OCI-LY3 (cell line): ENCODE measurements around the gene GAPT.
A peak's percentile ranks its signal among the peaks of the same experiment; 100 is the strongest.

ENCODE experiments used
- H2AFZ ChIP-seq: fragments of 200-600, 300-600 bp; shearing (Covaris generic); 2 replicates; pipeline ENCODE4 v1.6.0; 2014; ENCODE audit warnings: antibody characterized with exemption, low read depth, low read length
- H3K27ac ChIP-seq: fragments of 200-600, 300-600 bp; sonication (generic); 2 replicates; pipeline ENCODE4 v1.5.1; 2014; ENCODE audit warnings: mild to moderate bottlenecking, low read length, moderate library complexity, mixed read lengths
- H3K27me3 ChIP-seq: fragments of 200-600, 300-600 bp; sonication (generic); 2 replicates; pipeline ENCODE4 v1.6.1; 2014; ENCODE audit warnings: low read depth, low read length, mixed read lengths
- H3K36me3 ChIP-seq: fragments of 200-600, 300-600 bp; sonication (generic); replicated peaks from 2 replicates; pipeline ENCODE3; 2014; ENCODE audit warnings: low read depth, low read length, mixed read lengths
- H3K4me1 ChIP-seq: fragments of 300-600, 200-600 bp; sonication (generic); 2 replicates; pipeline ENCODE4 v1.6.1; 2014; ENCODE audit warnings: low read length, mixed read lengths
- H3K4me2 ChIP-seq: fragments of 200-600, 300-600 bp; sonication (generic); 2 replicates; pipeline ENCODE4 v1.6.1; 2014; ENCODE audit warnings: low read length, mixed read lengths
- H3K4me3 ChIP-seq: fragments of 300-600, 200-600 bp; sonication (generic); 2 replicates; pipeline ENCODE4 v1.5.1; 2014; ENCODE audit warnings: antibody characterized with exemption, mild to moderate bottlenecking, low read length, moderate library complexity
- H3K79me2 ChIP-seq: fragments of 300-600, 200-600 bp; shearing (Covaris generic); 2 replicates; pipeline ENCODE4 v1.6.1; 2014; ENCODE audit warnings: mild to moderate bottlenecking, low read length, mixed read lengths
- H3K9ac ChIP-seq: fragments of 300-600, 200-600 bp; shearing (Covaris generic); 2 replicates; pipeline ENCODE4 v1.6.0; 2014; ENCODE audit warnings: mild to moderate bottlenecking, low read length, moderate library complexity
- H3K9me3 ChIP-seq: fragments of 200-600, 300-600 bp; shearing (Covaris generic); 2 replicates; pipeline ENCODE4 v1.6.1; 2014; ENCODE audit warnings: low read length, mixed read lengths; ENCODE audit not compliant: insufficient read depth
- H4K20me1 ChIP-seq: fragments of 200-600, 300-600 bp; sonication (generic); 2 replicates; pipeline ENCODE4 v1.6.1; 2016; ENCODE audit warnings: low read length, mixed read lengths; ENCODE audit not compliant: insufficient read depth
- EZH2phosphoT487 ChIP-seq: fragments of 200-600 bp; shearing (Covaris generic); IDR thresholded peaks from 2 replicates; pipeline ENCODE4 v1.6.1; 2018; ENCODE audit warnings: antibody characterized with exemption, mixed run types, low read depth
- TF ChIP-seq, protein P1 (sequence below): fragments of 200-600, 300-600 bp; sonication (generic); IDR thresholded peaks from 2 replicates; pipeline ENCODE4 v1.5.1; 2014; ENCODE audit warnings: antibody characterized with exemption, low read length, low read depth

The GAPT gene

DNA sequence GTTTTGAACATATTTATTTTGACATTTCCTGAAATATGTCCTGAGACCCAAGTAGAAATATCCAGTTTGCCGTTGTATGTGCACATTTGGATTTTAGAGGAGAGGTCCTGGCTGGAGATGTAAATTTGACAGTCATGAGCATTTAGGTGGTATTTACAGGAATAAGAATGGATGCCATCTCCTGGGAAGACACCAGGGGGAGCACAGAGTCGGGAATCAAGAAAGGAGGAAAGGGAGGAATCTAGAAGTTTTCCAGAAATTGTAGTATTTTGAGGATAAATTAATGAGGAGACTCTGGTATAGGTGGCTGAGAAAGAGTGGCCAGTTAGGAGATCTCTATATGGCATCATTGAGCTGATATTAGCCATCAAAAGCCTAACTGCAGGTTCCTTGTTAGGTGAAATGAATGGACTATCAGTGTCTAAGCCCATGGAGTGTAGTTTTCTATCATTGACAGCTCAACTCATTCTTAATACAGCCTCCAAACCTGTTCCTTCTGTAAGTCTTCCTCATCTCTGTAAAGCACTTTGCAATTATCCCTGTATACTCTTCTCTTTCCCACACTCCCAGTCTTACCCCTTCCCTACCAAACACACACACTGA is 7.2 kb downstream of the GAPT start:
- Histone ChIP-seq H3K27me3 (no peaks in the 10 kb centered on the region), H2AFZ (no peak overlapping the region), H3K4me2 (no peak overlapping the region), H4K20me1 (no peaks in the 10 kb centered on the region), H3K4me1 (no peaks in the 10 kb centered on the region), H3K4me3 (no peak overlapping the region), H3K9me3 (no peaks in the 10 kb centered on the region), H3K79me2 (no peaks in the 10 kb centered on the region), H3K36me3 (no peaks in the 10 kb centered on the region), H3K27ac (no peak overlapping the region), H3K9ac (no peak overlapping the region)
- TF ChIP-seq, protein P1, sequence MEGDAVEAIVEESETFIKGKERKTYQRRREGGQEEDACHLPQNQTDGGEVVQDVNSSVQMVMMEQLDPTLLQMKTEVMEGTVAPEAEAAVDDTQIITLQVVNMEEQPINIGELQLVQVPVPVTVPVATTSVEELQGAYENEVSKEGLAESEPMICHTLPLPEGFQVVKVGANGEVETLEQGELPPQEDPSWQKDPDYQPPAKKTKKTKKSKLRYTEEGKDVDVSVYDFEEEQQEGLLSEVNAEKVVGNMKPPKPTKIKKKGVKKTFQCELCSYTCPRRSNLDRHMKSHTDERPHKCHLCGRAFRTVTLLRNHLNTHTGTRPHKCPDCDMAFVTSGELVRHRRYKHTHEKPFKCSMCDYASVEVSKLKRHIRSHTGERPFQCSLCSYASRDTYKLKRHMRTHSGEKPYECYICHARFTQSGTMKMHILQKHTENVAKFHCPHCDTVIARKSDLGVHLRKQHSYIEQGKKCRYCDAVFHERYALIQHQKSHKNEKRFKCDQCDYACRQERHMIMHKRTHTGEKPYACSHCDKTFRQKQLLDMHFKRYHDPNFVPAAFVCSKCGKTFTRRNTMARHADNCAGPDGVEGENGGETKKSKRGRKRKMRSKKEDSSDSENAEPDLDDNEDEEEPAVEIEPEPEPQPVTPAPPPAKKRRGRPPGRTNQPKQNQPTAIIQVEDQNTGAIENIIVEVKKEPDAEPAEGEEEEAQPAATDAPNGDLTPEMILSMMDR: peak; percentile 46
- TF ChIP-seq EZH2phosphoT487: no peak

DNA sequence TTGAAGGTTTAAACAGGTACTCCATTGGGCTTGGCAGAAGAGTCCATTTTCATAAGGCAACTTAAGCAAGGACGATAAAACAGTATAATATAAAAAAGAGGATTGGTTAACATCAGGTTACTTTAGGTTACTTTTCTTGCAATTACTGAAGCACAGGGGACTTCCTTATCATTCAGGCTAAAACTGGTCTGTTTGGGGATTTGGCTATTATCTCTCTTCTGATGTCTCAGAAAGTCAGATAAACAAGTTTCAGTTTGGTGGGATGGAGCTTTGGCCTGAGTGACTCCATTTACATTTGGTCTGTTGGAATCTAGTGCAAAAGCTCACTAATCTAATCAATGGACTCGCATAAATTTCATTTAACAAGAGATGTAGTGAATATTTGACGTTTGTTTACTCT is 8.0 kb downstream of the GAPT start:
- H3K4me2 ChIP-seq: no peak overlapping the region
- H3K27me3 ChIP-seq: no peaks in the 10 kb centered on the region
- no peaks in the 10 kb centered on the region for H3K4me1 ChIP-seq
- no peak overlapping the region for H3K4me3 ChIP-seq
- H3K9me3 ChIP-seq: no peaks in the 10 kb centered on the region
- H3K27ac ChIP-seq: no peak overlapping the region
- H4K20me1 ChIP-seq: no peaks in the 10 kb centered on the region
- no peaks in the 10 kb centered on the region for H3K79me2 ChIP-seq
- no peak overlapping the region for H3K9ac ChIP-seq
- no peak overlapping the region for H2AFZ ChIP-seq
- TF ChIP-seq, protein P1: no peak
- TF ChIP-seq EZH2phosphoT487: no peak
- no peaks in the 10 kb centered on the region for H3K36me3 ChIP-seq

DNA sequence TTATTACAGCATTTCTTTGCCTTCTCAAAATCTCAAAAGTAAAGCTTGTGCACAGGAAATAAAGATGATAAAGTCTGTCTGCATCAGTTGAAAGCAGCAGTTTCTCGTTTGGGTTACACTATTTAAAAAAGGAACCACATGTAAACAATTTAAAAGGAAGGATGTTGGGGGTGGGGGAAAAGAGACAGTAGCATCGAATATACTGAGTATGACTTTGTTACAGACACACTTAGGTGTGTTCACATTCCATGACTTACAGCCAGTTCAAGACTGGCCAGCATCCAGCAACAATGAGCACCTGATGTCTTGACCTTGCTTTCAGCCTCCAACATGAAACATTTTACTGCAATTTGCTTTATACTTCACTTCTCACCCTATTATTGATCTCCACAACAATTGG is 8.7 kb downstream of the GAPT start:
- TF ChIP-seq, protein P1: no peak
- no peak for TF ChIP-seq EZH2phosphoT487
- no peak overlapping the region for H3K4me2 ChIP-seq
- no peak overlapping the region for H3K27ac ChIP-seq
- no peak overlapping the region for H3K4me3 ChIP-seq
- H3K79me2 ChIP-seq: no peaks in the 10 kb centered on the region
- no peaks in the 10 kb centered on the region for H3K27me3 ChIP-seq
- H3K9ac ChIP-seq: no peak overlapping the region
- H3K36me3 ChIP-seq: no peaks in the 10 kb centered on the region
- H2AFZ ChIP-seq: no peak overlapping the region
- no peaks in the 10 kb centered on the region for H4K20me1 ChIP-seq
- no peaks in the 10 kb centered on the region for H3K4me1 ChIP-seq
- no peaks in the 10 kb centered on the region for H3K9me3 ChIP-seq

DNA sequence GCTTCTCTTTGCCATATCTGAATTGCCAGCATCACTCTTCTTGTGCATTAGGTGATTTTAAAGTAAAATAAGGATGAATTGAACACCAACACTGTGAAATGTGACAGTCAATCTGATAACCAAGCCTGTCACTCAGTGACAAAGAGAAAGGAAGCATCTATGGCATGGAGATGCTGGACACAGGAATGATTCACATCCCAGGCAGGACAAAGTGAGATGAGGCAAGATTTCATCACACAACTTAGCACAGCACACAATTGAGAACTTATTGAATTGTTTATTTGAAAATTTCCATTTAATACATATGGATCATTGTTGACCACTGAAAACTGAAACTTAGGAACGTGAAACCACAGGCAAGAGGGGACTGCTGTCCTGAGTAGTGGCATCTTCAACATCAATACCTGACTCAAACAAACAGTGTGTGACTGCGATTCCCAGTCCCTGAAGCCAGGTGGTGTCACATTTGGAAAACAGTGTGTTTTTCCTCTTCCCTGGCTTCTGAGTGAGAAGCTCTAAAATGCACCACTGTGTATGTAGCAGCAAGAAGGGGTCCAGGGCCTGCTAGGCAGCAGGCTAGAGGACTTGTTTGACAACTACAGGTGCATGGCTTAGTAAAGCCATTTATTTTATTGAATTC is 10.7 kb downstream of the GAPT start:
- H4K20me1 ChIP-seq: no peaks in the 10 kb centered on the region
- no peaks in the 10 kb centered on the region for H3K9me3 ChIP-seq
- no peaks in the 10 kb centered on the region for H3K79me2 ChIP-seq
- H3K27me3 ChIP-seq: no peaks in the 10 kb centered on the region
- H3K4me3 ChIP-seq: no peak overlapping the region
- no peak overlapping the region for H2AFZ ChIP-seq
- no peak overlapping the region for H3K4me2 ChIP-seq
- H3K36me3 ChIP-seq: no peaks in the 10 kb centered on the region
- H3K27ac ChIP-seq: no peak overlapping the region
- no peak for TF ChIP-seq EZH2phosphoT487
- TF ChIP-seq, protein P1: no peak
- H3K9ac ChIP-seq: no peak overlapping the region
- H3K4me1 ChIP-seq: peaks cover 15% of the 10 kb centered on the region
